ENCODE data around the gene BANP. TPM values are rescaled to one million over a fixed set of nuclear protein-coding genes. Genes with fewer than 3 reads are reported as not detected.
A peak's percentile ranks its signal among the peaks of the same experiment; 100 is the strongest.

The BANP gene
- total and polyA plus RNA-seq, 2 donors, result 27.0 to 29.7 TPM

- peak overlapping the region; percentile 39 to 99 for H3K27ac ChIP-seq (ENCODE audit: low read depth in 1 of 2, low read length in 1 of 2)
- peaks cover 29 to 30% of the 10 kb centered on the region in 2 donors for H3K36me3 ChIP-seq (ENCODE audit: control insufficient read depth in 2 of 2, insufficient read depth in 2 of 2, low read length in 1 of 2)
- H3K27me3 ChIP-seq (ENCODE audit: control insufficient read depth in 2 of 2, insufficient read depth in 1 of 2, low read length in 1 of 2), result no peaks in the 10 kb centered on the region
- DNase-seq (ENCODE audit: low read depth in 6 of 9, low spot score in 9 of 9), result no peak
- WGBS, result 85% methylated on average over 15 of the region's 15 CpGs
- H3K4me1 ChIP-seq (ENCODE audit: control insufficient read depth in 2 of 2, insufficient read depth in 2 of 2, low read length in 2 of 2), result peaks cover 39 to 68% of the 10 kb centered on the region in 2 donors
- H3K9me3 ChIP-seq (ENCODE audit: control insufficient read depth in 2 of 2, insufficient read depth in 1 of 2, low read length in 1 of 2), result no peaks in the 10 kb centered on the region
- no peak overlapping the region for H3K4me3 ChIP-seq (ENCODE audit: low read length in 2 of 2)
These were observed 2.3 kb downstream of the BANP start for GRCh38 chr16:87953308-87954215.

- Histone ChIP-seq H3K27me3 (ENCODE audit: control insufficient read depth in 2 of 2, insufficient read depth in 1 of 2, low read length in 1 of 2) (no peaks in the 10 kb centered on the region), H3K36me3 (ENCODE audit: control insufficient read depth in 2 of 2, insufficient read depth in 2 of 2, low read length in 1 of 2) (peaks cover 30 to 32% of the 10 kb centered on the region in 2 donors), H3K27ac (ENCODE audit: low read depth in 1 of 2, low read length in 1 of 2) (peak overlapping the region; percentile 39 to 99), H3K4me3 (ENCODE audit: low read length in 2 of 2) (no peak overlapping the region), H3K9me3 (ENCODE audit: control insufficient read depth in 2 of 2, insufficient read depth in 1 of 2, low read length in 1 of 2) (no peaks in the 10 kb centered on the region), H3K4me1 (ENCODE audit: control insufficient read depth in 2 of 2, insufficient read depth in 2 of 2, low read length in 2 of 2) (peaks cover 42 to 76% of the 10 kb centered on the region in 2 donors)
- no peak for DNase-seq (ENCODE audit: low read depth in 6 of 9, low spot score in 9 of 9)
- WGBS, result 79% methylated on average over 14 of the region's 14 CpGs
These were observed 3.1 kb downstream of the BANP start for GRCh38 chr16:87954361-87954760.

GRCh38 chr16:87954826-87955225 lies 3.6 kb downstream of the BANP start:
- Histone ChIP-seq H3K9me3 (ENCODE audit: control insufficient read depth in 2 of 2, insufficient read depth in 1 of 2, low read length in 1 of 2) (no peaks in the 10 kb centered on the region), H3K4me3 (ENCODE audit: low read length in 2 of 2) (no peak overlapping the region), H3K27ac (ENCODE audit: low read depth in 1 of 2, low read length in 1 of 2) (peak overlapping the region in 1 of 2 donors; percentile 99), H3K4me1 (ENCODE audit: control insufficient read depth in 2 of 2, insufficient read depth in 2 of 2, low read length in 2 of 2) (peaks cover 46 to 79% of the 10 kb centered on the region in 2 donors), H3K36me3 (ENCODE audit: control insufficient read depth in 2 of 2, insufficient read depth in 2 of 2, low read length in 1 of 2) (peaks cover 30 to 32% of the 10 kb centered on the region in 2 donors), H3K27me3 (ENCODE audit: control insufficient read depth in 2 of 2, insufficient read depth in 1 of 2, low read length in 1 of 2) (no peaks in the 10 kb centered on the region)
- no peak for DNase-seq (ENCODE audit: low read depth in 6 of 9, low spot score in 9 of 9)
- 88% methylated on average over 15 of the region's 15 CpGs for WGBS

- Histone ChIP-seq H3K27me3 (ENCODE audit: control insufficient read depth in 2 of 2, insufficient read depth in 1 of 2, low read length in 1 of 2) (no peaks in the 10 kb centered on the region), H3K4me3 (ENCODE audit: low read length in 2 of 2) (peak overlapping the region in 1 of 2 donors; percentile 10), H3K36me3 (ENCODE audit: control insufficient read depth in 2 of 2, insufficient read depth in 2 of 2, low read length in 1 of 2) (peaks cover 30 to 32% of the 10 kb centered on the region in 2 donors), H3K4me1 (ENCODE audit: control insufficient read depth in 2 of 2, insufficient read depth in 2 of 2, low read length in 2 of 2) (peaks cover 48 to 76% of the 10 kb centered on the region in 2 donors), H3K27ac (ENCODE audit: low read depth in 1 of 2, low read length in 1 of 2) (peak overlapping the region; percentile 88 to 99), H3K9me3 (ENCODE audit: control insufficient read depth in 2 of 2, insufficient read depth in 1 of 2, low read length in 1 of 2) (no peaks in the 10 kb centered on the region)
- 90% methylated on average over 18 of the region's 18 CpGs for WGBS
- no peak for DNase-seq (ENCODE audit: low read depth in 6 of 9, low spot score in 9 of 9)
These were observed 4.3 kb downstream of the BANP start for GRCh38 chr16:87955302-87956097.

GRCh38 chr16:87956098-87956364 lies 4.8 kb downstream of the BANP start:
- 21% methylated on average over 3 of the region's 3 CpGs for WGBS
- no peak for DNase-seq (ENCODE audit: low read depth in 6 of 9, low spot score in 9 of 9)
- H3K4me1 ChIP-seq (ENCODE audit: control insufficient read depth in 2 of 2, insufficient read depth in 2 of 2, low read length in 2 of 2), result peaks cover 48 to 74% of the 10 kb centered on the region in 2 donors
- peaks cover 30 to 34% of the 10 kb centered on the region in 2 donors for H3K36me3 ChIP-seq (ENCODE audit: control insufficient read depth in 2 of 2, insufficient read depth in 2 of 2, low read length in 1 of 2)
- no peaks in the 10 kb centered on the region for H3K9me3 ChIP-seq (ENCODE audit: control insufficient read depth in 2 of 2, insufficient read depth in 1 of 2, low read length in 1 of 2)
- peak overlapping the region; percentile 88 to 99 for H3K27ac ChIP-seq (ENCODE audit: low read depth in 1 of 2, low read length in 1 of 2)
- H3K27me3 ChIP-seq (ENCODE audit: control insufficient read depth in 2 of 2, insufficient read depth in 1 of 2, low read length in 1 of 2), result no peaks in the 10 kb centered on the region
- peak overlapping the region; percentile 42 to 43 for H3K4me3 ChIP-seq (ENCODE audit: low read length in 2 of 2)

GRCh38 chr16:87956365-87957231 lies 5.4 kb downstream of the BANP start:
- DNase-seq (ENCODE audit: low read depth in 6 of 9, low spot score in 9 of 9), result peak; percentile 52 to 90 (median 77)
- WGBS, result 13% methylated on average over 30 of the region's 30 CpGs
- Histone ChIP-seq H3K4me3 (ENCODE audit: low read length in 2 of 2) (peak overlapping the region; percentile 42 to 43), H3K27me3 (ENCODE audit: control insufficient read depth in 2 of 2, insufficient read depth in 1 of 2, low read length in 1 of 2) (no peaks in the 10 kb centered on the region), H3K27ac (ENCODE audit: low read depth in 1 of 2, low read length in 1 of 2) (peak overlapping the region; percentile 88 to 99), H3K4me1 (ENCODE audit: control insufficient read depth in 2 of 2, insufficient read depth in 2 of 2, low read length in 2 of 2) (peaks cover 48 to 74% of the 10 kb centered on the region in 2 donors), H3K9me3 (ENCODE audit: control insufficient read depth in 2 of 2, insufficient read depth in 1 of 2, low read length in 1 of 2) (no peaks in the 10 kb centered on the region), H3K36me3 (ENCODE audit: control insufficient read depth in 2 of 2, insufficient read depth in 2 of 2, low read length in 1 of 2) (peaks cover 30 to 35% of the 10 kb centered on the region in 2 donors)

- 96% methylated on average over 34 of the region's 34 CpGs for WGBS
- H3K9me3 ChIP-seq (ENCODE audit: control insufficient read depth in 2 of 2, insufficient read depth in 1 of 2, low read length in 1 of 2), result no peaks in the 10 kb centered on the region
- H3K27me3 ChIP-seq (ENCODE audit: control insufficient read depth in 2 of 2, insufficient read depth in 1 of 2, low read length in 1 of 2), result no peaks in the 10 kb centered on the region
- H3K4me3 ChIP-seq (ENCODE audit: low read length in 2 of 2), result peak overlapping the region; percentile 42 to 43
- peaks cover 43 to 69% of the 10 kb centered on the region in 2 donors for H3K4me1 ChIP-seq (ENCODE audit: control insufficient read depth in 2 of 2, insufficient read depth in 2 of 2, low read length in 2 of 2)
- peaks cover 30 to 35% of the 10 kb centered on the region in 2 donors for H3K36me3 ChIP-seq (ENCODE audit: control insufficient read depth in 2 of 2, insufficient read depth in 2 of 2, low read length in 1 of 2)
- H3K27ac ChIP-seq (ENCODE audit: low read depth in 1 of 2, low read length in 1 of 2), result peak overlapping the region; percentile 88 to 99
- no peak for DNase-seq (ENCODE audit: low read depth in 6 of 9, low spot score in 9 of 9)
These were observed 6.3 kb downstream of the BANP start for GRCh38 chr16:87957296-87958094.

GRCh38 chr16:87958632-87959031 lies 7.4 kb downstream of the BANP start:
- 96% methylated on average over 9 of the region's 9 CpGs for WGBS
- Histone ChIP-seq H3K27me3 (ENCODE audit: control insufficient read depth in 2 of 2, insufficient read depth in 1 of 2, low read length in 1 of 2) (no peaks in the 10 kb centered on the region), H3K4me3 (ENCODE audit: low read length in 2 of 2) (no peak overlapping the region), H3K27ac (ENCODE audit: low read depth in 1 of 2, low read length in 1 of 2) (no peak overlapping the region), H3K9me3 (ENCODE audit: control insufficient read depth in 2 of 2, insufficient read depth in 1 of 2, low read length in 1 of 2) (no peaks in the 10 kb centered on the region), H3K4me1 (ENCODE audit: control insufficient read depth in 2 of 2, insufficient read depth in 2 of 2, low read length in 2 of 2) (peaks cover 42 to 65% of the 10 kb centered on the region in 2 donors), H3K36me3 (ENCODE audit: control insufficient read depth in 2 of 2, insufficient read depth in 2 of 2, low read length in 1 of 2) (peaks cover 29 to 31% of the 10 kb centered on the region in 2 donors)
- no peak for DNase-seq (ENCODE audit: low read depth in 6 of 9, low spot score in 9 of 9)
